ENCODE data around the gene LTB.

LTB gene

GRCh38 chr6:31576897-31577578 lies 5.2 kb downstream of the LTB start:
- peaks cover 8% of the 10 kb centered on the region for H3K27me3 Mint-ChIP-seq (ENCODE audit: low read depth)
- no peak for DNase-seq (ENCODE audit: low spot score)
- H3K36me3 Mint-ChIP-seq (ENCODE audit: low read depth) = peaks cover 63% of the 10 kb centered on the region
- H3K4me3 Mint-ChIP-seq = peak overlapping the region; percentile 94
- H3K27ac Mint-ChIP-seq = peak overlapping the region; percentile 87
- peaks cover 79% of the 10 kb centered on the region for H3K4me1 Mint-ChIP-seq (ENCODE audit: low read depth)
- H3K9me3 Mint-ChIP-seq = no peaks in the 10 kb centered on the region

- Mint-ChIP-seq H3K27me3 (ENCODE audit: low read depth) (peaks cover 8% of the 10 kb centered on the region), H3K36me3 (ENCODE audit: low read depth) (peaks cover 54% of the 10 kb centered on the region), H3K4me1 (ENCODE audit: low read depth) (peaks cover 83% of the 10 kb centered on the region), H3K9me3 (no peaks in the 10 kb centered on the region), H3K27ac (peak overlapping the region; percentile 87), H3K4me3 (peak overlapping the region; percentile 94)
- DNase-seq (ENCODE audit: low spot score) = no peak
These were observed 6.1 kb downstream of the LTB start for GRCh38 chr6:31575952-31576685.

GRCh38 chr6:31575335-31575901 lies 6.8 kb downstream of the LTB start, which contains the start of gene TNF:
Gene TNF (plus strand): TSS chr6:31575565. CDS start chr6:31575742, 177 bp downstream.
- H3K9me3 Mint-ChIP-seq = no peaks in the 10 kb centered on the region
- H3K36me3 Mint-ChIP-seq (ENCODE audit: low read depth) = peaks cover 48% of the 10 kb centered on the region
- peaks cover 9% of the 10 kb centered on the region for H3K27me3 Mint-ChIP-seq (ENCODE audit: low read depth)
- H3K27ac Mint-ChIP-seq = peak within 1 kb of the TSS; percentile 87
- H3K4me1 Mint-ChIP-seq (ENCODE audit: low read depth) = peaks cover 84% of the 10 kb centered on the region
- H3K4me3 Mint-ChIP-seq = peak within 1 kb of the TSS; percentile 94
- DNase-seq (ENCODE audit: low spot score) = peak; percentile 84

GRCh38 chr6:31574106-31575061 lies 7.8 kb downstream of the LTB start:
- H3K36me3 Mint-ChIP-seq (ENCODE audit: low read depth) = peaks cover 39% of the 10 kb centered on the region

GRCh38 chr6:31573239-31574105 lies 8.8 kb downstream of the LTB start:
- DNase-seq (ENCODE audit: low spot score) = no peak
- Mint-ChIP-seq H3K27ac (peak overlapping the region; percentile 95), H3K9me3 (no peaks in the 10 kb centered on the region), H3K36me3 (ENCODE audit: low read depth) (peaks cover 30% of the 10 kb centered on the region), H3K4me3 (peak overlapping the region; percentile 94), H3K4me1 (ENCODE audit: low read depth) (peaks cover 87% of the 10 kb centered on the region), H3K27me3 (ENCODE audit: low read depth) (peaks cover 13% of the 10 kb centered on the region)

More at GRCh38 chr6:31574106-31575061, 7.8 kb downstream of the LTB start:
- H3K27me3 Mint-ChIP-seq (ENCODE audit: low read depth) = peaks cover 10% of the 10 kb centered on the region
- H3K9me3 Mint-ChIP-seq = no peaks in the 10 kb centered on the region
- peak; percentile 56 for DNase-seq (ENCODE audit: low spot score)
- H3K4me1 Mint-ChIP-seq (ENCODE audit: low read depth) = peaks cover 88% of the 10 kb centered on the region
- peak overlapping the region; percentile 94 for H3K4me3 Mint-ChIP-seq
- H3K27ac Mint-ChIP-seq = peak overlapping the region; percentile 87

- H3K27ac Mint-ChIP-seq = peak within 1 kb of the TSS; percentile 95
- H3K36me3 Mint-ChIP-seq (ENCODE audit: low read depth) = peaks cover 21% of the 10 kb centered on the region
- peaks cover 18% of the 10 kb centered on the region for H3K27me3 Mint-ChIP-seq (ENCODE audit: low read depth)
- H3K4me1 Mint-ChIP-seq (ENCODE audit: low read depth) = peaks cover 91% of the 10 kb centered on the region
- peak within 1 kb of the TSS; percentile 94 for H3K4me3 Mint-ChIP-seq
- peak; percentile 79 for DNase-seq (ENCODE audit: low spot score)
- no peaks in the 10 kb centered on the region for H3K9me3 Mint-ChIP-seq
These were observed 9.9 kb downstream of the LTB start, which contains the start of gene LTA for GRCh38 chr6:31572041-31572911. Gene LTA (plus strand): TSS chr6:31572289. CDS start chr6:31572743, 454 bp downstream.

GRCh38 chr6:31569861-31570536 lies 12.2 kb downstream of the LTB start:
- peaks cover 71% of the 10 kb centered on the region for H3K4me1 Mint-ChIP-seq (ENCODE audit: low read depth)
- H3K27ac Mint-ChIP-seq = no peak overlapping the region
- H3K9me3 Mint-ChIP-seq = no peaks in the 10 kb centered on the region
- H3K36me3 Mint-ChIP-seq (ENCODE audit: low read depth) = peaks cover 2% of the 10 kb centered on the region
- H3K4me3 Mint-ChIP-seq = no peak overlapping the region
- peaks cover 30% of the 10 kb centered on the region for H3K27me3 Mint-ChIP-seq (ENCODE audit: low read depth)
- no peak for DNase-seq (ENCODE audit: low spot score)

- peak; percentile 88 for DNase-seq (ENCODE audit: low spot score)
These were observed 13.7 kb downstream of the LTB start for GRCh38 chr6:31568537-31568961.

GRCh38 chr6:31567531-31568370 lies 14.5 kb downstream of the LTB start:
- H3K27ac Mint-ChIP-seq = peak overlapping the region; percentile 73
- H3K36me3 Mint-ChIP-seq (ENCODE audit: low read depth) = peaks cover 10% of the 10 kb centered on the region
- H3K27me3 Mint-ChIP-seq (ENCODE audit: low read depth) = peaks cover 36% of the 10 kb centered on the region
- peaks cover 56% of the 10 kb centered on the region for H3K4me1 Mint-ChIP-seq (ENCODE audit: low read depth)
- H3K9me3 Mint-ChIP-seq = no peaks in the 10 kb centered on the region
- no peak for DNase-seq (ENCODE audit: low spot score)
- peak overlapping the region; percentile 68 for H3K4me3 Mint-ChIP-seq

More at GRCh38 chr6:31568537-31568961, 13.7 kb downstream of the LTB start:
- peaks cover 37% of the 10 kb centered on the region for H3K27me3 Mint-ChIP-seq (ENCODE audit: low read depth)
- H3K4me3 Mint-ChIP-seq = peak overlapping the region; percentile 68
- no peaks in the 10 kb centered on the region for H3K9me3 Mint-ChIP-seq
- H3K27ac Mint-ChIP-seq = peak overlapping the region; percentile 73
- H3K4me1 Mint-ChIP-seq (ENCODE audit: low read depth) = peaks cover 60% of the 10 kb centered on the region
- peaks cover 7% of the 10 kb centered on the region for H3K36me3 Mint-ChIP-seq (ENCODE audit: low read depth)

GRCh38 chr6:31560697-31561058 lies 21.5 kb downstream of the LTB start:
- Mint-ChIP-seq H3K4me1 (ENCODE audit: low read depth) (peaks cover 55% of the 10 kb centered on the region), H3K9me3 (no peaks in the 10 kb centered on the region), H3K4me3 (peak overlapping the region; percentile 79), H3K36me3 (ENCODE audit: low read depth) (peaks cover 49% of the 10 kb centered on the region), H3K27ac (peak overlapping the region; percentile 29), H3K27me3 (ENCODE audit: low read depth) (peaks cover 27% of the 10 kb centered on the region)
- no peak for DNase-seq (ENCODE audit: low spot score)
